ENCODE measurements around the gene MTRF1.
"Not testable (repeated sequence)": the region's sequence is repeated elsewhere in the genome, so short reads cannot be mapped to it uniquely, and the experiment has no call there.

The MTRF1 gene

DNA sequence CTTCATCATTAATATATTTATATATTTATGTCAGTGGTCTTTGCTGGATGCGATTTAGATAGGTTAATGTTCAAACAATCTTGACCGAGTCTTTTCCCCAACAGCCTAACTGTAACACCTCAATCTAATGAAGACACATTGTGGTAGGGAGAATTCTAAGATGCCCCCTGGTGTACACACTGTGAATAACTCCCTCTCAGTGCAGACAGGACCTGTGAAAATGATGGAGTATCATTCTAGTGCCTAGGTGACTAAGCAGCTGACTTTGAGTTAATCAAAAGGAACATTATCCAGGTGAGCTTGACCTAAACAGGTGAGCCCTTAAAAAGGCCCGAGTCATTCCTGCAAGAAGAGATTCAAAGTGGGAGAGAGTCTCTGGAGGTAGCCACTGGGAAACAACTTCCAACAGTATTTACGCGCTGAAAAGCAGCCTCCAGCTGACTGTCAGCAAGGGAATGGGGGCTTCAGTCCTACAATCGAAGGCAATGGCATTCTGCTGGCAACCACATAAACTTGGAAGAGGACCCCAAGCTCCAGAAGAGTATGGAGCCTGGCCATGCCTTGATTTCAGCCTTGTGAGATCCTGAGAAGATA lies 41.0 kb downstream of the MTRF1 start:
- peak; percentile 72 to 89 for DNase-seq

- no peak for DNase-seq
Measured at GRCh38 chr13:41220401-41220800, 43.0 kb downstream of the MTRF1 start.

DNA sequence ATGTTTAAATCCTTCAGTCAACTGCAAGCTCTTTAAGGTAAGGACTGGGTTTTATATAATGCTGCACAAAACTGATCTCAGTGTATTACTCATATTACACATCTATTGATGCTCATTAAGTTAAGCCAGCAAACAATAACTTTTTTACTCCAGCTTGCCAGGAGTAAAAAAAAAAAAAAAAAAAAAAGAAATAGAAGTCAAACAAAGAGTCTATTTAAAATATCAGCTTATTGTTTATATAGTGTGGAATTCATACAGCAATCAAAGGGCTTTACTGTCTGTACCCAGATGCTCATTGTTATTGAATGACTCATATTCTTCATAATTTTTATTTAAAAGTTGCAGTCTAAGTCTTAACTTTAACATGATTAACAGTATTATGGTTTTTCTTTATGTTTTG lies 47.2 kb downstream of the MTRF1 start:
- no peak for DNase-seq

- no peak for DNase-seq
Measured at GRCh38 chr13:41213919-41214318, 49.5 kb downstream of the MTRF1 start.

DNA sequence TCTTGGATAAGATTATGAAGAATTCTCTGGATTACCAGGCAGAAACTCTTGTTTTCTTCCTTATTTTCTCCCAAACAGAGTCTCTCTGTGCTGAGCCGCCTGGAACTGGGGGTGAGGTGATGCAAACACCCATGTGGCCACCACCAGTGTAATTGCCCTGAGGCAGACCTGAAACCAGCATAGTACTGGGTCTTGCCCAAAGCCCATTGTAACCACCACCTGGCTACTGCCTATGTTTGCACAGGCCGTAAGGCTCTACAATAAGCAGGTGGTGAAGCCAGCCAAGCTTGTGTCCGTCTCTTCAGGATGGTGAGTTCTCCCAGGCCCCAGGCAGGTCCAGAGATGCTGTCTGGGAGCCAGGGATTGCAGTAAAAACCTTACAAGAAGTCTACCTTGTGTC lies 50.1 kb downstream of the MTRF1 start:
- DNase-seq, result no peak

DNA sequence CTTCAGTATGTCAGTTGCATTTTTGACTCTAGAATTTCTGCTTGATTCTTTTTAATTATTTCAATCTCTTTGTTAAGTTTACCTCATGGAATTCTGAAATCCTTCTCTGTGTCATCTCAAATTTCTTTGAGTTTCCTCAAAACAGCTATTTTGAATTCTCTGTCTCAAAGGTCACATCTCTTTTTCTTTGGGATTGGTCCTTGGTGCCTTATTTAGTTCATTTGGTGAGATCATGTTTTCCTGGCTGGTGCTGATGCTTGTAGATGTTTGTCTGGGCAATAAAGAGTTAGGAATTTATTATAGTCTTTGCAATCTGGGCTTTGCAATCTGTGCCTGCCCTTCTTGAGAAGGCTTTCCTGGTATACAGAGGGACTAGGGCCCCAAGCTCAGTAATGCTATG lies 50.5 kb downstream of the MTRF1 start:
- no peak for DNase-seq

DNA sequence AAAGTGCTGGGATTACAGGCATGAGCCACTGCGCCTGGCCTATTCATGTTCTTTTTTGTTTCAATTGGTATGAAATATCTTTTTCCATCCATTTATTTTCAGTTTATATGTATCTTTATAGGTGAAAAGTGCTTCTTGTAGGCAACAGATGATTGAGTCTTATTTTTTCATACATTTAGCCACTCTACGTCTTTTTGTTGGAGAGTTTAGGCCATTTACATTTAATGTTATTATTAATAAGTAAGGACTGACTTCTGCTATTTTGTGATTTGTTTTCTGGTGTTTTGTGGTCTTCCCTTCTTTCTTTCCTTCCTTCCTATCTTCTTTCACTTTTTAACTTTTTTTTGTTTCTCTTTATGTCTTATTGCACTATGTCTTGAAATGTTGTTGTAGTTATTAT lies 52.3 kb downstream of the MTRF1 start:
- DNase-seq, result no peak

DNA sequence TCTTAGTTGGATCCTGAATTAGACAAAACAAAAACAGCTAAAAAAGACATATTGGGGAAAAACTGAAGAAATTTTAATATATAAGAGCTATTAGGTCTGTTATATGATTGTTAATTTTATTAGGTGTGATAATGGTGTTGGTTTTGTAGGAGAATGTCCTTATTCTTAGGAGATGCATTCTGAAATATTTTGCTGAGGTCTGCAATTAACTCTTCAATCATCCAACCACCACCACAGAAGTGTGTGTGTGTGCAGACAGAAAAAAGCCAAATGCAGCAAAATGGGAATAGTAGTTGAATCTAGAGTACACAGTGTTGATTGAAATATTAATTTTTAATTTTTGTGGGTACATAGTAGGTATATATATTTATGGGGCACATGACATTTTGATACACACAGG lies 56.9 kb downstream of the MTRF1 start:
- DNase-seq, result no peak

- DNase-seq, result no peak
Measured at GRCh38 chr13:41203810-41204209, 59.6 kb downstream of the MTRF1 start.

DNA sequence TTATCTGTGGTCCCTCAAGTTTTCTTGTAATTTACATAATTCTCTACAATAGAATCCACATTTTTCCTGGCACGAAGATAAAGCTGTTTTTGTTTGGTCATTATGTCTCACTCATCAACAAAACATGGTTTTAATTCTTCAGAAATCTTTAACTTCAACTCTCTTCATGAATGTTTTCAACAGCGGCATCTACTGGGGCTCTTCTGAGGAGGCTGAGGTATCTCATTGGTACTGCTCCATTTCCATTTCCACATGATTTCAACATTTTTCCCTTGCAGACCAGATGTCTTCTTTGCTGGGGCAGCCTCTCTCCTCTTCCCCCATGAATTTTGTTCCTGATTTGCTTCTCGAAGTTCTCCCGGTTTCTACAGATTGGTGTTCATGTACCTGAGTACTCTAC lies 63.2 kb downstream of the MTRF1 start:
- no peak for DNase-seq

DNA sequence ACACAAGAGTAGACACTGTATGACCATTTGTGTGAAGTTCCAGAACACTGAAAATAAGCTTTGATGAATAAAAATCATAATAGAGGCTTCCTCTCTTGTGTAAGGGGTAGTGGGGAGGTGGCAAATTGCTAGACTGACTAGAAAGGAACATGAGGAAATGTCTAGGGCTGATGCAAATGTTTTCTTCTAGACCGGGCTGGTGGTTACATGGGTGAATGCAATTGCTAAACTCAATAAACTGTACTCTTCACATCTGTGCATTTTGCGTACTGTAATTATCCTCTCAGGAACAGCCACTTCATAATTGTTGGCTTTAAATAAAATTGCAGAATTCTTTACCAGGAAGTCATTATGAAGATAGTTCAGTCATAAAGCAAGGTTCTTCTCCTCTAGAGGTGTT lies 63.9 kb downstream of the MTRF1 start:
- peak; percentile 48 to 73 for DNase-seq

GRCh38 chr13:41199079-41199478 lies 64.3 kb downstream of the MTRF1 start:
- no peak for DNase-seq

DNA sequence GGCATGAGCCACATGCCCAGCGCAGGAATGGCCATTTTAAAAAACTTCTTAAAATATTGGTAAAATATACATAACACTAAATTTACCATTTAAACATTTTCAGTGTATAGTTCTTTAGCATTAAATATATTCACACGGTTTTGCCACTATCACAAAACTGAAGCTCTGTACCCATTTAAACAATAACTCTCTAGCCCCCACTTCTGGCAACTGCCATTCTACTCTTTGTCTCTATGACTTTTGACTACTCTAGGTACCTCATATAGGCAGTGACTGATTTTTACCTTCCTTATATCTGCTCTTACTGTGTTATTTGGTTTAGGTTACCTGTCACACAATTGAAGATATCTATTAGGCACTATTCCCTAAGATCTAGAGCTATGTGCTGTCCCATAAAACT lies 66.8 kb downstream of the MTRF1 start:
- DNase-seq, result peak in 1 of 2 experiments; percentile 40

GRCh38 chr13:41196011-41196410 lies 67.4 kb downstream of the MTRF1 start:
- DNase-seq, result no peak

DNA sequence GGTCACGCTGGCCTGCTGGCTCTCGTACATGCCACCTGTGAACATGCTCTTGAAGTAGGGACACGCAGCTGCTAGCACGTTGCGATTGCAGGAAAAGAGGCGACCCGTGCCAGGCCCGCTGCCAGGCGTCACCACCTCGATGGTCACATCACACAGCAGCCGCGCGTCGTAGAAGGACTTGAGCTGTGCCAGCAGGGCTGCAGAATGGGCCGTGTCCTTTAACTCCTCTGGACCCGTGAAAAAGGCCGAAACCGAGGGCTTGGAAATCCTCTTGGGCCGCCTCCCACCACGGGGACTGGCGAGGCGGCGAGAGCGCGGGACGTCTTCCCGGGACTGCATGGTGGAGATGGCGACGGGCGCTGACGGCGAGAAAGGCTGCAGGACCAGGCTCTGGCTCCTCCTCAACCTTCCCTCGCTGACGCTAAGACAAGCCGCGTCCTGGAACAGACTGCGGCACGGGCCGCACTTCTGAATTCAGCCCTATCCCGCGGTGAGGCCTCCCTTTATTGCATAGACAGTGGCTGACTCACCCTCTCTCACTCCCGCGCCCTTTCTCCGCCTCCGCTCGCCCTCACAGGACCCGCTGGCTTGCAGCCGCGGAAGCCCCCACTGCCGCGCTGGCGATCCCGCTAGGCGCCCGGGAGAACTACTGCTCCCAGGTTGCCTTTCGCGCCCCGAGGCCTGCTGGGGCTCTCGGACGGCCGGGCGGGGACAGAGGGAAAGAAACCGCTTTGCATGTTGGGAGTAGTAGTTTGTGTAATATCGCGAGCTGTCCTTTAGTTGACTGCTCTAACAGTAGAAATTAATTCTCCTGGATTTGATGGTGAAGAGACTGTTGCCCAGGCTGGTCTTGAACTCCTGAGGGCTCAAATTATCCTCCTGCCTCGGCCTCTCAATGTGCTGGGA lies 69.2 kb downstream of the MTRF1 start, which contains the start of gene KBTBD7:
Gene KBTBD7 (minus strand): TSS at position 651 of the 906 bp plus-strand sequence. CDS start 312 bp downstream, at position 339.
- DNase-seq, result peak; percentile 91 to 98

DNA sequence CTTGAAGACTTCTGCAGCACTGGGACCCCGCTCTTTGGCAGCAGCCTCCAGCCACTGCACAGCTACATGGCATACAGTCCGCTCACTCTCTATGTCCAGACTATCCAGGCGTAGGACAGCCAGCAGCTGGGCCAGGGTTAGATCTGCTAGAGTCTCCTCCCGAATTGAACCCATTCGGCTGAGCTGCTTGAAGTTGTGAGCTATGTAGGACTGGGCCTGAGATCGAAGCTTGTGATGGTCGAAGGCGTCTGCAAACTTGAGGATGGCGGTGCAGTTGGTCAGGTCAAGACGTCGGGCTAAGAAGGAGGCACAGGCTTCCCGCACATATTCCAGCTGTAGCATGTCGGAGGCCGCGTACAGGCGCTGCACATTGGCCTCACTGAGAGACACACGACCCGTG lies 69.9 kb downstream of the MTRF1 start:
- DNase-seq, result no peak

DNA sequence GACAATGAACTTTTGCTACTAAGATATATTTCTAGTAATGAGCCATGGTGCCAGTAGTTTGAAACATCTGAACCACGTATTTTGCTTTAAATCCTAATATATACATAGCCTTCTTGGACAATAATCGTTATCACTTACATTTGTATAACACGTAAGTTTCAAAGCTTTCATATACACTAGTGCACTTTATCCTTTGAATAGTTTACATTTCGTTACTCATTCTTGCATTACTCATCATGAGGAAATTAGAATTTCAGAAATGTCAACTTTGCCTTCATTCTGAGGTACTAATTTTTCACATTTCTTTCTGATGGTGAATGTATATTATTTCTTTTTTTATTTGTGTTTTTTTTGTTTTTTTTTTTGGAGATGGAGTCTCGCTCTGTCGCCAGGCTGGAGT lies 74.8 kb downstream of the MTRF1 start:
- no peak for DNase-seq

GRCh38 chr13:41186481-41186880 lies 76.9 kb downstream of the MTRF1 start:
- peak in 1 of 2 experiments; percentile 9 for DNase-seq

DNA sequence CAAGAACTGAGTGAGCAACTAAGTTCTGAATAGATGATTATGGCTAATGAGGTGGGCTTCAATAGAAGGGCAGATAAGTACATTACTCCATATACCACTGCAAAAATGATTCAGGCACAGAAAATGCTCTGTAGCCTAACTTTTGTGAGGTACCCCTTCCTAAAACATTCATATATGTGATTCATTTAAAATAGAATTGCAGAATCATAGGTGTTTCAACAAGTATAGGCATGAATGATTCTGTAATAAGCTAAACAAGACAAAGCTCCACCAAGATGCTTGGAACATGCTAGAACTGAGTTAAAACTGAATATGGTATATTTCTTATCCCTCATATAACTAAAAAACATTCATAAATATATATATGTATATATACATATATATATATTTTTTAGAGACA lies 81.1 kb downstream of the MTRF1 start:
- DNase-seq, result no peak

DNA sequence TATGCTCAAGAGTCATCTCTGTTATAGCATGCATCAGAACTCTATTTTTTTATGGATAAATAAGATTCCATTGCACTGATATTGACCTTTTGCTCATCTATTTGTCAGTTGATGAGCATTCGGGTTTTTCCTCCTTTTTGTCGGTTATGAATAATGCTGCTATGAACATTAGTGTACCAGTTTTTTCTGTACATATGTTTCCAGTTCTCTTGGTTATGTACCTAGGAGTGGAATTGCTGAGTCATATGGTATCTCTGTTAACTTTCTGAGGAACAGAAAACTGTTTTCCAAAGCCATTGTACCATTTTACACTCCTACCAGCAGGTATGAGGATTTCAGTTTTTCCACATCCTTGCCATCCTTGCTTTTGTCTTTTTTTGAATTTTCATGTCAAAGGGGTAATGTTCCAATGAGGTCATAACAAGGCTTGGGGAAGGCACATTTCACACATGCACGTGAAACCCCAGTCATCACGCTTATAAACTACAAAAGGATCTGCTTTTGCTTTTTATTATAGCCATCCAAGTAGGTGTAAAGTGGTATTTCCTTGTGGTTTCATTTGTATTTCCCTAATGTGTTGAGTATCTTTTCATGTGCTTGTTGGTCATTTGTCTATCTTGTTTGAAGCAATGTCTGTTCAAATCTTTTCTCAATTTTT lies 83.7 kb downstream of the MTRF1 start:
- no peak for DNase-seq

- no peak for DNase-seq
Measured at GRCh38 chr13:41178040-41178439, 85.3 kb downstream of the MTRF1 start.

DNA sequence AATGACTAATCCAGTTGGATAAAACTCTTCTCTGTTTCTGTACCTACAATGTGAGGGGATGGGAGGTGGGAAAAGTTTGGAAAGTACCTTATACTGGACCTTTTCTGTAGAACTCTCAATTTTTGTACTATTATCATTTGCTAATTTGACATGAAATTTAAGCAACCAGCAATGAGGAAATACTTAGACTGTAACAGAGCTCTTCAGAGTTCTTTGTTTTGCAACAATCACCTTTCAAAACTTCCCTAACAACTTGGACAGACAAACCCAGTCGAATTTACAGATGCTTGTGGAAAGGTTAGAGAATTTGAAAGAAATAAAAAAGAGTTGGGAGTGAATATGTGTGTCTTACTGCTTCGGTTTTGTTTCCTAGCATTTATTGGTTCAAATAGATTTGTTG lies 85.8 kb downstream of the MTRF1 start:
- DNase-seq, result no peak

DNA sequence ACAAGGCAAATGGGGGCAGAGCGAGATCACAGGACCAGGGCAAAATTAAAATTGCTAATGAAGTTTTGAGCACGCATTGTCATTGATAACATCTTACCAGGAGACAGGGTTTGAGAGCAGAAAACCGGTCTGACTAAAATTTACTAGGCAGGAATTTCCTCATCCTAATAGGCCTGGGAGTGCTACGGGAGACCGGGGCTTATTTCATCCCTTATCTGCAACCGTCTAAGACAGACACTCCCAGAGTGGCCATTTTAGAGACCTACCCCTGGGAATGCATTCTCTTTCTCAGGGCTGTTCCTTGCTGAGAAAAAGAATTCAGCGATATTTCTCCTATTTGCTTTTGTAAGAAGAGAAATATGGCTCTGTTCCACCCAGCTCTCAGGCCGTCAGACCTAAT lies 87.8 kb downstream of the MTRF1 start:
- DNase-seq, result not testable (repeated sequence)
